Measurements from ENCODE around the gene NTMT1. TPM values are rescaled to one million over a fixed set of nuclear protein-coding genes. Genes with fewer than 3 reads are reported as not detected.

NTMT1 gene
- total and polyA plus RNA-seq, 10 of the 15 experiments (the other 5 are each of a cell fraction or from before 2014, with no cell fraction given) = 12.8 to 85.4 (median 39.3) TPM

DNA sequence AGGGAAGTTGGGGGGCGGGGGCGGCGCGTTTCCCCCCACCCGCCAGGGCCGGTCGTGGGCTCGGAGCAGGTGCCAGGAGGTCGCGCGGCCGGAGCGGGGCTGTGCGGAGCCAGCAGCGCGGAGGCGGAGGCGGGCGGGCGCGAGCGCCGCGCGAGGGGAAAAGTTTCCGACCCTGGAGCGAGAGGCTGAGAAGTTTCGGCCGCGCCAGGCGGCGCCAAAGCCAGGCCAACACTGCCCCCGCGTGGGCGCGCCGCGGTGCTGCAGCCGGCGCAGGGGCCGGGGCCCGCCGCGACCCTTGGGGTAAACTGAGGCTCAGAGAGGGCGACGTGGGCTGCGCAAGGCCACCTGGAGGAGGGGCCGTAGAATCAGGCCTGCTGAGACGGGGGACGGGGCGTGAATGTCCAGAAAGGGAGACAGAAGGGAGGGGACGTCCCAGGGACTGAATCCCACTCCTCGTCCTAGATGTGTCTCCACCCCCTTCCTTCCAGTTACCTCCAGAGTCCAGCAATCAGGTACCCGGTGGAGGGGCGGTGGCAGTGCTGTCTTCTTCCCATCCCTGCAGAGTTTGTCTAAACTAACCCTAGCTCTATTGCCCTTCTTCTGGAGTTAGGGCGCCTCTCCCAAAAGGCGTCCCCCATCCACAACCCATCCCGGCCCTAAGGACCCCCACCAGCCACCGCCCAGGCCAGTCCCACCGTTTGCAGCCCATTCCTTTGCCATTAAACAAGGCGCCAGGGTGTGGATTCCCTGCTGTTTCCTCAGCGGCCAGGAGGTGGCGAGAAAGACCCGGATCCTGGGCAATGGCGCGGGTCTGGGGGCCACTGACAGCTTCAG is 15.3 kb upstream of the NTMT1 start:
- peak overlapping the region; percentile 81; the same call in 1 of the 2 replicates for H3K4me3 ChIP-seq
- ChIA-PET SMC1A (ENCODE audit: uncharacterized antibody, unreplicated experiment) (interaction anchor here (0.7 to 2.0 kb wide), 8 partner anchors 13 to 480 kb away, joined by 4 to 13 read pairs (median 5); no protein-coding TSS in a partner anchor), POLR2A (interaction anchor here (0.9 kb wide), 1 partner anchor 468 kb away, joined by 3 read pairs; no protein-coding TSS in a partner anchor), CTCF (interaction anchor here (0.8 to 2.0 kb wide), 13 partner anchors 10 to 543 kb away, joined by 3 to 35 read pairs (median 5); partner anchors contain the start of genes C9orf50 and IER5L), RAD21 (ENCODE audit: unreplicated experiment) (interaction anchor here (0.6 to 1.2 kb wide), 11 partner anchors 13 to 482 kb away, joined by 3 to 15 read pairs (median 5); partner anchors contain the start of genes IER5L and NTMT1)
- BruUV-seq (replicated peaks) = no TSS peak
- FAIRE-seq = no peak
- DNase-seq (ENCODE audit: low read depth, low spot score) = no peak
- no peaks in the 10 kb centered on the region for H3K36me3 ChIP-seq (ENCODE audit: control insufficient read depth in 2 of 2, insufficient read depth in 2 of 2, low read length in 1 of 2)
- peak overlapping the region; percentile 96 for H3K4me2 ChIP-seq (ENCODE audit: control insufficient read depth, insufficient read depth)
- peak overlapping the region; percentile 34; the same call in 1 of the 2 replicates for H3K9ac ChIP-seq (ENCODE audit: control insufficient read depth, insufficient read depth, low read length)
- no peaks in the 10 kb centered on the region for H3K27me3 ChIP-seq (replicated peaks in 1 of 2; ENCODE audit: control insufficient read depth in 2 of 2, insufficient read depth in 2 of 2, low read length in 1 of 2)
- no peaks in the 10 kb centered on the region for H4K20me1 ChIP-seq (ENCODE audit: control insufficient read depth, insufficient read depth)
- H2AFZ ChIP-seq (ENCODE audit: control insufficient read depth, low read depth, low read length) = peak overlapping the region; percentile 78
- H3K4me1 ChIP-seq (ENCODE audit: control insufficient read depth, insufficient read depth, low read length) = peaks cover 8% of the 10 kb centered on the region
- H3K9me3 ChIP-seq (replicated peaks; ENCODE audit: control insufficient read depth, insufficient read depth, low read length) = no peaks in the 10 kb centered on the region
- under 1% methylated on average over 65 of the region's 66 CpGs for WGBS (ENCODE audit: insufficient coverage, insufficient replicate concordance, low lambda C conversion rate, missing lambda C conversion rate)
- no peaks in the 10 kb centered on the region for H3K79me2 ChIP-seq (ENCODE audit: control insufficient read depth, insufficient read depth, low read length)
- ATAC-seq = peak; percentile 77
- in situ Hi-C loops (cut with MboI) = loop anchor here (5.0 kb wide), 2 partner anchors 438 to 478 kb away; no protein-coding TSS in a partner anchor
- intact Hi-C loops (cut with micrococcal nuclease; ENCODE audit: unreplicated experiment) = loop anchor here (1.0 to 10.0 kb wide), 3 partner anchors 340 to 471 kb away; partner anchors contain the start of gene IER5L
- no peak overlapping the region for H3K27ac ChIP-seq (ENCODE audit: control insufficient read depth, insufficient read depth)
- TF ChIP-seq BACH1 (IDR thresholded peaks at IDR 0.05; ENCODE audit: borderline replicate concordance) (peak; percentile 85; the same call in 1 of the 2 replicates), RELA (IDR thresholded peaks at IDR 0.05; ENCODE audit: borderline replicate concordance, partially characterized antibody) (peak; percentile 77), STAT1 (conservative IDR thresholded peaks at IDR 0.05) (peak; percentile 93; the same call in 1 of the 2 replicates), NR2F1 (conservative IDR thresholded peaks at IDR 0.05) (peak; percentile 81), PAX8 (IDR thresholded peaks at IDR 0.05) (no peak), ZNF217 (IDR thresholded peaks at IDR 0.05) (peak; percentile 76; the same call in 1 of the 2 replicates), NR2C1 (IDR thresholded peaks at IDR 0.05) (peak; percentile 36), IKZF2 (IDR thresholded peaks at IDR 0.05) (peak; percentile 36 to 46; a peak in 2 of 4 replicates), RFX5 (IDR thresholded peaks at IDR 0.05; ENCODE audit: low read depth, low read length) (no peak), YY1 (IDR thresholded peaks at IDR 0.05; ENCODE audit: low read depth, low read length) (peak; percentile 89), FOXK2 (IDR thresholded peaks at IDR 0.05) (no peak), TCF12 (IDR thresholded peaks at IDR 0.05; ENCODE audit: low read depth, low read length) (peak; percentile 14; the same call in 1 of the 2 replicates), IKZF1 (conservative IDR thresholded peaks at IDR 0.05) (peak; percentile 90)
- TF ChIP-seq, protein P1, sequence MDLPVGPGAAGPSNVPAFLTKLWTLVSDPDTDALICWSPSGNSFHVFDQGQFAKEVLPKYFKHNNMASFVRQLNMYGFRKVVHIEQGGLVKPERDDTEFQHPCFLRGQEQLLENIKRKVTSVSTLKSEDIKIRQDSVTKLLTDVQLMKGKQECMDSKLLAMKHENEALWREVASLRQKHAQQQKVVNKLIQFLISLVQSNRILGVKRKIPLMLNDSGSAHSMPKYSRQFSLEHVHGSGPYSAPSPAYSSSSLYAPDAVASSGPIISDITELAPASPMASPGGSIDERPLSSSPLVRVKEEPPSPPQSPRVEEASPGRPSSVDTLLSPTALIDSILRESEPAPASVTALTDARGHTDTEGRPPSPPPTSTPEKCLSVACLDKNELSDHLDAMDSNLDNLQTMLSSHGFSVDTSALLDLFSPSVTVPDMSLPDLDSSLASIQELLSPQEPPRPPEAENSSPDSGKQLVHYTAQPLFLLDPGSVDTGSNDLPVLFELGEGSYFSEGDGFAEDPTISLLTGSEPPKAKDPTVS (IDR thresholded peaks at IDR 0.05; ENCODE audit: low read depth, low read length) = 0 out of 2 replicates have a peak, but pooled peaks have one; percentile 36
- TF ChIP-seq, protein P2, sequence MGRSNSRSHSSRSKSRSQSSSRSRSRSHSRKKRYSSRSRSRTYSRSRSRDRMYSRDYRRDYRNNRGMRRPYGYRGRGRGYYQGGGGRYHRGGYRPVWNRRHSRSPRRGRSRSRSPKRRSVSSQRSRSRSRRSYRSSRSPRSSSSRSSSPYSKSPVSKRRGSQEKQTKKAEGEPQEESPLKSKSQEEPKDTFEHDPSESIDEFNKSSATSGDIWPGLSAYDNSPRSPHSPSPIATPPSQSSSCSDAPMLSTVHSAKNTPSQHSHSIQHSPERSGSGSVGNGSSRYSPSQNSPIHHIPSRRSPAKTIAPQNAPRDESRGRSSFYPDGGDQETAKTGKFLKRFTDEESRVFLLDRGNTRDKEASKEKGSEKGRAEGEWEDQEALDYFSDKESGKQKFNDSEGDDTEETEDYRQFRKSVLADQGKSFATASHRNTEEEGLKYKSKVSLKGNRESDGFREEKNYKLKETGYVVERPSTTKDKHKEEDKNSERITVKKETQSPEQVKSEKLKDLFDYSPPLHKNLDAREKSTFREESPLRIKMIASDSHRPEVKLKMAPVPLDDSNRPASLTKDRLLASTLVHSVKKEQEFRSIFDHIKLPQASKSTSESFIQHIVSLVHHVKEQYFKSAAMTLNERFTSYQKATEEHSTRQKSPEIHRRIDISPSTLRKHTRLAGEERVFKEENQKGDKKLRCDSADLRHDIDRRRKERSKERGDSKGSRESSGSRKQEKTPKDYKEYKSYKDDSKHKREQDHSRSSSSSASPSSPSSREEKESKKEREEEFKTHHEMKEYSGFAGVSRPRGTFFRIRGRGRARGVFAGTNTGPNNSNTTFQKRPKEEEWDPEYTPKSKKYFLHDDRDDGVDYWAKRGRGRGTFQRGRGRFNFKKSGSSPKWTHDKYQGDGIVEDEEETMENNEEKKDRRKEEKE (IDR thresholded peaks at IDR 0.05) = 0 out of 2 replicates have a peak, but pooled peaks have one; percentile 8

All from GM12878 (cell line).